Kidney (tissue), 14 donors: ENCODE data around the gene MS4A7. TPM values are rescaled to one million over a fixed set of nuclear protein-coding genes. Genes with fewer than 3 reads are reported as not detected.

ENCODE experiments used
- DNase-seq, 5 donors: peaks; one replicate each; pipeline ENCODE4 v3.0.0-alpha.2; 2013 to 2020
- FAIRE-seq: peaks from 2 replicates; lab custom pipeline; 2012; peaks lifted over from hg19 to GRCh38; lab: Jason Lieb, UNC
- H3K27ac ChIP-seq, 2 donors: one replicate each; pipeline ENCODE4 v1.7.0; 2013; ENCODE audit warnings: low read depth in 2 of 2, low read length in 2 of 2, inconsistent platforms in 1 of 2
- H3K27me3 ChIP-seq: one replicate; pipeline ENCODE4 v1.7.1; 2013; ENCODE audit warnings: low read length, inconsistent platforms; ENCODE audit not compliant: control insufficient read depth, insufficient read depth
- H3K36me3 ChIP-seq, 3 donors: one replicate each; pipeline versions ENCODE4 v1.7.0 to v1.7.1; 2013; ENCODE audit warnings: low read length in 3 of 3, control low read depth in 1 of 3, inconsistent platforms in 1 of 3; ENCODE audit not compliant: insufficient read depth in 3 of 3, control insufficient read depth in 2 of 3
- H3K4me1 ChIP-seq, 3 donors: one replicate each; pipeline versions ENCODE4 v1.7.0 to v1.7.1; 2013; ENCODE audit warnings: low read length in 3 of 3, inconsistent platforms in 1 of 3, low read depth in 1 of 3; ENCODE audit not compliant: control insufficient read depth in 2 of 3, insufficient read depth in 2 of 3
- H3K4me3 ChIP-seq, 3 donors: one replicate each; pipeline versions ENCODE4 v1.7.0 to v1.8.1; 2013; ENCODE audit warnings: low read length in 3 of 3, control low read depth in 1 of 3, inconsistent platforms in 1 of 3
- H3K9ac ChIP-seq, 3 donors: one replicate each; pipeline versions ENCODE4 v1.7.0 to v1.7.1; 2013; ENCODE audit warnings: low read length in 3 of 3, control low read depth in 1 of 3, inconsistent platforms in 1 of 3
- H3K9me3 ChIP-seq, 3 donors: one replicate each; pipeline versions ENCODE4 v1.7.0 to v1.7.1; 2013; ENCODE audit warnings: low read length in 3 of 3, control low read depth in 1 of 3, inconsistent platforms in 1 of 3; ENCODE audit not compliant: control insufficient read depth in 2 of 3, insufficient read depth in 1 of 3
- intact Hi-C: fragments of 100-400 bp; cut with DNase I; formaldehyde crosslinking; loops from one replicate; pipeline ENCODE4 v1.11.1; 2022
- polyA plus RNA-seq: library from polyadenylated mRNA; stranded (reverse); fragments of 350-450 nt; fragmentation: Illumina TruSeq; extraction: RNeasy Lipid Tissue Mini Kit (QIAGEN cat#74804); gene quantifications from one replicate; pipeline ENCODE4 v1.2.3, GENCODE V29; 2014; ENCODE audit warnings: low read depth, low replicate concordance; ENCODE audit not compliant: insufficient read depth
- total RNA-seq: library from RNA; stranded (reverse); fragmentation: NEBNext Ultra II Directional; extraction: Animal tissue kit (Norgen Biotek cat#: 25700); gene quantifications from one replicate; pipeline ENCODE4 v1.2.1, GENCODE V29; 2021
- TF ChIP-seq, protein P1 (sequence below): IDR thresholded peaks from 3 replicates; pipeline ENCODE4 v1.5.1; 2012; ENCODE audit warnings: mild to moderate bottlenecking, moderate library complexity, borderline replicate concordance; ENCODE audit not compliant: insufficient read depth; ENCODE audit errors: extremely low read depth
- donor health status: control.
- donor health status: control.
- donor health status: control.
- donor health status: control.
- donor health status: control.
- donor health status: DM: yes; HTN: yes; CAD: no.
- donor health status: Normal renal cell carcinoma (clear cell type).

Gene MS4A7
- total and polyA plus RNA-seq, 2 donors from 2014 or later = 7.0 to 47.6 TPM

DNA sequence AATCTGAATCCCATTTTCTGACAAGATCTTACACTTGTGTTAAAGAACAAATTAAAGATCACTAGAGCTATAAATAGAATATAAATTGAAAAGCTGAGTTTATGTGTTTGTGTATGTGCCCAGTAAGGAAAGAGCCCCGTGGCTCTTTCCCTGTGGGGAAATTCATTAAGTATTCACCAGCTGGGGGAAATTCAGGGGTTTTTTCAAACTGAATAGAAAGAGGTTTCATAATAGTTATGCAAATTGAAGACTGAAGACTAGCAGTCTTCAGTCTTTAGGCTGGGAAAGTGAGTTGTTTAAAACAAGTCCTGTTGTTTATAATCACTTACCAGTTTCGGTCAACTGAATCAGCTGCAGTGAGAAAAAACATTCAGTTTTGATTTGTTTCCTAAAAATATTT lies 11.3 kb upstream of the MS4A7 start:
- Histone ChIP-seq H3K4me1 (no peaks in the 10 kb centered on the region), H3K36me3 (no peaks in the 10 kb centered on the region), H3K27ac (no peak overlapping the region), H3K27me3 (no peaks in the 10 kb centered on the region), H3K9me3 (no peaks in the 10 kb centered on the region), H3K9ac (no peak overlapping the region), H3K4me3 (no peak overlapping the region)
- TF ChIP-seq, protein P1, sequence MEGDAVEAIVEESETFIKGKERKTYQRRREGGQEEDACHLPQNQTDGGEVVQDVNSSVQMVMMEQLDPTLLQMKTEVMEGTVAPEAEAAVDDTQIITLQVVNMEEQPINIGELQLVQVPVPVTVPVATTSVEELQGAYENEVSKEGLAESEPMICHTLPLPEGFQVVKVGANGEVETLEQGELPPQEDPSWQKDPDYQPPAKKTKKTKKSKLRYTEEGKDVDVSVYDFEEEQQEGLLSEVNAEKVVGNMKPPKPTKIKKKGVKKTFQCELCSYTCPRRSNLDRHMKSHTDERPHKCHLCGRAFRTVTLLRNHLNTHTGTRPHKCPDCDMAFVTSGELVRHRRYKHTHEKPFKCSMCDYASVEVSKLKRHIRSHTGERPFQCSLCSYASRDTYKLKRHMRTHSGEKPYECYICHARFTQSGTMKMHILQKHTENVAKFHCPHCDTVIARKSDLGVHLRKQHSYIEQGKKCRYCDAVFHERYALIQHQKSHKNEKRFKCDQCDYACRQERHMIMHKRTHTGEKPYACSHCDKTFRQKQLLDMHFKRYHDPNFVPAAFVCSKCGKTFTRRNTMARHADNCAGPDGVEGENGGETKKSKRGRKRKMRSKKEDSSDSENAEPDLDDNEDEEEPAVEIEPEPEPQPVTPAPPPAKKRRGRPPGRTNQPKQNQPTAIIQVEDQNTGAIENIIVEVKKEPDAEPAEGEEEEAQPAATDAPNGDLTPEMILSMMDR = no peak
- DNase-seq (no peak), FAIRE-seq (no peak)
- intact Hi-C loops = no loop called here

- Histone ChIP-seq H3K4me3 (no peak overlapping the region), H3K9me3 (no peaks in the 10 kb centered on the region), H3K36me3 (no peaks in the 10 kb centered on the region), H3K4me1 (no peaks in the 10 kb centered on the region), H3K27me3 (no peaks in the 10 kb centered on the region), H3K9ac (no peak overlapping the region), H3K27ac (no peak overlapping the region)
- intact Hi-C loops = no loop called here
- TF ChIP-seq, protein P1 = no peak
- DNase-seq (no peak), FAIRE-seq (no peak)
Measured at GRCh38 chr11:60367896-60368295, 10.4 kb upstream of the MS4A7 start.

DNA sequence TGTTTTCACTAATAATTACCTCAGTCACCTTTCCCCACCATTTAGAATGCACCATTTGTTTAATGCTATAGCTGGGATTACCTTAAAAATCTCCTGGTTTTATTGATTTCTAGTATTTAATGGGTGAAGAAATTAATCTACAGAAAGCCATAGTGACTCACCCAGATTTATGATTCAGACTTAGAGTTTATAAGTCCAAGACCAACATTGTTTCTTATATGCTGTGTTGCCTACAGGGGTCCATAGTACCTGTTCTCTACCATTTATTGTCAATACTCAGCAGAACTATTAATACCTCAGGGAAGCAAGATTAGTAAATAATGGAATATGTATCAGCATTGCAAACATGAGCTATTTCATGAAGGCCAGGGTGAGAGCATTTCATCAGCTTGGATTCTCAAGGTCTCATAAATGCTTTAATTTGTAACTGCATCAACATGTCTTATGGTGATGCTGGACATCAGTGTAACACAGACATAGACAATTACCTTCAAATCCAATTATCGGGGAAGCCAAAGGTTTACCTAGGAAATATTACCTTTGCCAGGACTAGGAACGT lies 8.0 kb upstream of the MS4A7 start:
- Histone ChIP-seq H3K27me3 (no peaks in the 10 kb centered on the region), H3K9me3 (no peaks in the 10 kb centered on the region), H3K27ac (no peak overlapping the region), H3K4me1 (no peaks in the 10 kb centered on the region), H3K9ac (no peak overlapping the region), H3K36me3 (no peaks in the 10 kb centered on the region), H3K4me3 (no peak overlapping the region)
- TF ChIP-seq, protein P1 = no peak
- DNase-seq (no peak), FAIRE-seq (no peak)
- intact Hi-C loops = no loop called here

- TF ChIP-seq, protein P1 = no peak
- intact Hi-C loops = no loop called here
- FAIRE-seq (no peak), DNase-seq (peak in 2 of 5 donors; percentile 7 to 28)
- Histone ChIP-seq H3K9me3 (no peaks in the 10 kb centered on the region), H3K4me1 (no peaks in the 10 kb centered on the region), H3K9ac (no peak overlapping the region), H3K4me3 (no peak overlapping the region), H3K27me3 (no peaks in the 10 kb centered on the region), H3K27ac (no peak overlapping the region), H3K36me3 (no peaks in the 10 kb centered on the region)
Measured at GRCh38 chr11:60370811-60371298, 7.5 kb upstream of the MS4A7 start.
